Measurements from ENCODE around the gene NEK9. TPM values are rescaled to one million over a fixed set of nuclear protein-coding genes. Genes with fewer than 3 reads are reported as not detected.

The NEK9 gene
- total RNA-seq, 4 donors from 2014 or later: 76.1 to 109 (median 94.4) TPM

GRCh38 chr14:75059642-75060041, 67.2 kb downstream of the NEK9 start:
- no peak overlapping the region for H3K4me3 ChIP-seq
- no peaks in the 10 kb centered on the region for H3K9me3 ChIP-seq
- WGBS, 2 donors: 39 to 53% methylated on average over 2 of the region's 2 CpGs

GRCh38 chr14:75054421-75054820, 72.4 kb downstream of the NEK9 start:
- H3K9me3 ChIP-seq: no peaks in the 10 kb centered on the region
- no peaks in the 10 kb centered on the region for H3K27me3 ChIP-seq
- TF ChIP-seq POLR2A (IDR thresholded peaks at IDR 0.05) (no peak), EP300 (IDR thresholded peaks at IDR 0.05) (no peak), CTCF (IDR thresholded peaks at IDR 0.05) (no peak)
- H3K27ac ChIP-seq: no peak overlapping the region
- DNase-seq (ENCODE audit: low spot score in 2 of 2): no peak
- WGBS, 2 donors: 53 to 86% methylated on average over 1 of the region's 1 CpG
- H3K4me3 ChIP-seq: no peak overlapping the region
- H3K4me1 ChIP-seq: peaks cover 0 to 16% (median 11%) of the 10 kb centered on the region in 4 donors
- H3K36me3 ChIP-seq: no peaks in the 10 kb centered on the region

More at GRCh38 chr14:75059642-75060041, 67.2 kb downstream of the NEK9 start:
- no peaks in the 10 kb centered on the region for H3K27me3 ChIP-seq
- no peak overlapping the region for H3K27ac ChIP-seq
- TF ChIP-seq CTCF (IDR thresholded peaks at IDR 0.05) (no peak), POLR2A (IDR thresholded peaks at IDR 0.05) (no peak), EP300 (IDR thresholded peaks at IDR 0.05) (no peak)
- H3K4me1 ChIP-seq: peaks cover 0 to 16% (median 8%) of the 10 kb centered on the region in 4 donors
- DNase-seq (ENCODE audit: low spot score in 2 of 2): no peak
- H3K36me3 ChIP-seq: peaks cover 0 to 10% (median 0%) of the 10 kb centered on the region in 3 donors

- WGBS, 2 donors: 66 to 67% methylated on average over 5 of the region's 5 CpGs
- no peak overlapping the region for H3K27ac ChIP-seq
Measured at GRCh38 chr14:75053396-75054291, 73.2 kb downstream of the NEK9 start.

GRCh38 chr14:75051556-75051899, 75.3 kb downstream of the NEK9 start:
- WGBS, 2 donors: 21 to 26% methylated on average over 5 of the region's 5 CpGs
- Histone ChIP-seq H3K4me3 (peak overlapping the region; percentile 62 to 86 (median 70)), H3K36me3 (no peaks in the 10 kb centered on the region), H3K4me1 (peaks cover 0 to 43% (median 23%) of the 10 kb centered on the region in 4 donors), H3K27ac (peak overlapping the region; percentile 89 to 96 (median 92)), H3K27me3 (no peaks in the 10 kb centered on the region), H3K9me3 (no peaks in the 10 kb centered on the region)
- TF ChIP-seq EP300 (IDR thresholded peaks at IDR 0.05): no peak
- no peak for TF ChIP-seq POLR2A (IDR thresholded peaks at IDR 0.05)
- no peak for TF ChIP-seq CTCF (IDR thresholded peaks at IDR 0.05)
- DNase-seq (ENCODE audit: low spot score in 2 of 2): no peak

More at GRCh38 chr14:75053396-75054291, 73.2 kb downstream of the NEK9 start:
- no peak overlapping the region for H3K4me3 ChIP-seq
- no peak for TF ChIP-seq EP300 (IDR thresholded peaks at IDR 0.05)
- TF ChIP-seq POLR2A (IDR thresholded peaks at IDR 0.05): no peak
- TF ChIP-seq CTCF (IDR thresholded peaks at IDR 0.05): no peak
- peaks cover 0 to 23% (median 15%) of the 10 kb centered on the region in 4 donors for H3K4me1 ChIP-seq
- no peaks in the 10 kb centered on the region for H3K36me3 ChIP-seq
- no peak for DNase-seq (ENCODE audit: low spot score in 2 of 2)
- no peaks in the 10 kb centered on the region for H3K9me3 ChIP-seq
- no peaks in the 10 kb centered on the region for H3K27me3 ChIP-seq
